Measurements from ENCODE around the gene RANBP10. TPM values are rescaled to one million over a fixed set of nuclear protein-coding genes. Genes with fewer than 3 reads are reported as not detected.

The RANBP10 gene
- total RNA-seq, 4 donors from 2014 or later: 5.8 to 12.2 (median 8.6) TPM

- H3K27me3 ChIP-seq: no peaks in the 10 kb centered on the region
- intact Hi-C loops (cut with DNase I): no loop called here
- no peak overlapping the region for H3K4me3 ChIP-seq
- TF ChIP-seq POLR2AphosphoS5 (IDR thresholded peaks at IDR 0.05): no peak
- DNase-seq (ENCODE audit: extremely low spot score): no peak
- H3K36me3 ChIP-seq: peaks cover 26 to 42% (median 29%) of the 10 kb centered on the region in 4 donors
- H3K9me3 ChIP-seq: no peaks in the 10 kb centered on the region
- no peaks in the 10 kb centered on the region for H3K4me1 ChIP-seq
- no peak overlapping the region for H3K27ac ChIP-seq (replicated peaks in 1 of 4)
Measured at GRCh38 chr16:67746846-67747245, 59.5 kb downstream of the RANBP10 start.

- 90% methylated on average over 3 of the region's 4 CpGs for WGBS
- DNase-seq (ENCODE audit: extremely low spot score): no peak
- H3K4me1 ChIP-seq: no peaks in the 10 kb centered on the region
- no peak overlapping the region for H3K4me3 ChIP-seq
- no peaks in the 10 kb centered on the region for H3K9me3 ChIP-seq
- no peak overlapping the region for H3K27ac ChIP-seq (replicated peaks in 1 of 4)
- no peak for TF ChIP-seq EP300 (IDR thresholded peaks at IDR 0.05)
- TF ChIP-seq POLR2A (IDR thresholded peaks at IDR 0.05; ENCODE audit: low read depth): no peak
- TF ChIP-seq POLR2AphosphoS5 (IDR thresholded peaks at IDR 0.05): no peak
- TF ChIP-seq CTCF (IDR thresholded peaks at IDR 0.05): no peak
- no peaks in the 10 kb centered on the region for H3K27me3 ChIP-seq
- intact Hi-C loops (cut with DNase I): no loop called here
- H3K36me3 ChIP-seq: peaks cover 37 to 73% (median 67%) of the 10 kb centered on the region in 4 donors
Measured at GRCh38 chr16:67741118-67741517, 65.2 kb downstream of the RANBP10 start.

GRCh38 chr16:67740391-67740790 lies 66.0 kb downstream of the RANBP10 start:
- DNase-seq (ENCODE audit: extremely low spot score): no peak
- WGBS: 94% methylated on average over 3 of the region's 3 CpGs
- Histone ChIP-seq H3K4me1 (no peaks in the 10 kb centered on the region), H3K27ac (replicated peaks in 1 of 4) (no peak overlapping the region), H3K9me3 (no peaks in the 10 kb centered on the region), H3K4me3 (no peak overlapping the region), H3K36me3 (peaks cover 37 to 79% (median 67%) of the 10 kb centered on the region in 4 donors), H3K27me3 (no peaks in the 10 kb centered on the region)
- TF ChIP-seq POLR2A (IDR thresholded peaks at IDR 0.05; ENCODE audit: low read depth): no peak
- no peak for TF ChIP-seq POLR2AphosphoS5 (IDR thresholded peaks at IDR 0.05)
- no peak for TF ChIP-seq CTCF (IDR thresholded peaks at IDR 0.05)
- no peak for TF ChIP-seq EP300 (IDR thresholded peaks at IDR 0.05)
- intact Hi-C loops (cut with DNase I): no loop called here

DNA sequence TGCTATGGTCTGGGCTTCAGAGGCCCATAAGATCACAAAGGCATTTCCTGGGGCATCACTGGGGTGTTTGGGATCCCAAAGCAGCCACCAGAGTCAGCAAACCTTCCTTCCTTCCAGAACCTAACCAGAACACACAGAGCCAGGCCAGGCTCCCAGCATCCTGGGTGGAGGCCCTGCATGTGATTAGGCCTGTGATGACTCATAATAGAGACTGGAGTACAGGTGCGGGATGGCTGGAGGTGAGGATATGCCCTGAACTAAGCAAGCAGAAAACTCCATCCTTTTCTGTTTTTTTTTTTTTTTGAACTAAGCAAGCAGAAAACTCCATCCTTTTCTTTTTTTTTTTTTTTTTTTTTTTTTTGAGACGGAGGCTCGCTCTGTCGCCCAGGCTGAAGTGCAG lies 69.5 kb downstream of the RANBP10 start:
- Histone ChIP-seq H3K9me3 (no peaks in the 10 kb centered on the region), H3K36me3 (peaks cover 11 to 75% (median 60%) of the 10 kb centered on the region in 4 donors), H3K27ac (replicated peaks in 1 of 4) (no peak overlapping the region), H3K4me3 (no peak overlapping the region), H3K4me1 (no peaks in the 10 kb centered on the region), H3K27me3 (no peaks in the 10 kb centered on the region)
- no peak for DNase-seq (ENCODE audit: extremely low spot score)
- intact Hi-C loops (cut with DNase I): no loop called here
- 91% methylated on average over 4 of the region's 4 CpGs for WGBS
- TF ChIP-seq POLR2A (IDR thresholded peaks at IDR 0.05; ENCODE audit: low read depth) (no peak), EP300 (IDR thresholded peaks at IDR 0.05) (no peak), CTCF (IDR thresholded peaks at IDR 0.05) (no peak), POLR2AphosphoS5 (IDR thresholded peaks at IDR 0.05) (no peak)

- intact Hi-C loops (cut with DNase I): no loop called here
- Histone ChIP-seq H3K4me3 (no peak overlapping the region), H3K9me3 (no peaks in the 10 kb centered on the region), H3K36me3 (peaks cover 17 to 76% (median 67%) of the 10 kb centered on the region in 4 donors), H3K27ac (replicated peaks in 1 of 4) (no peak overlapping the region), H3K27me3 (no peaks in the 10 kb centered on the region), H3K4me1 (no peaks in the 10 kb centered on the region)
- no peak for DNase-seq (ENCODE audit: extremely low spot score)
- WGBS: 94% methylated on average over 9 of the region's 9 CpGs
- TF ChIP-seq EP300 (IDR thresholded peaks at IDR 0.05): no peak
- TF ChIP-seq POLR2A (IDR thresholded peaks at IDR 0.05; ENCODE audit: low read depth): no peak
- TF ChIP-seq POLR2AphosphoS5 (IDR thresholded peaks at IDR 0.05): no peak
- no peak for TF ChIP-seq CTCF (IDR thresholded peaks at IDR 0.05)
Measured at GRCh38 chr16:67734731-67735201, 71.6 kb downstream of the RANBP10 start.
